Measurements from ENCODE around the gene GNAT1.

Gene GNAT1

DNA sequence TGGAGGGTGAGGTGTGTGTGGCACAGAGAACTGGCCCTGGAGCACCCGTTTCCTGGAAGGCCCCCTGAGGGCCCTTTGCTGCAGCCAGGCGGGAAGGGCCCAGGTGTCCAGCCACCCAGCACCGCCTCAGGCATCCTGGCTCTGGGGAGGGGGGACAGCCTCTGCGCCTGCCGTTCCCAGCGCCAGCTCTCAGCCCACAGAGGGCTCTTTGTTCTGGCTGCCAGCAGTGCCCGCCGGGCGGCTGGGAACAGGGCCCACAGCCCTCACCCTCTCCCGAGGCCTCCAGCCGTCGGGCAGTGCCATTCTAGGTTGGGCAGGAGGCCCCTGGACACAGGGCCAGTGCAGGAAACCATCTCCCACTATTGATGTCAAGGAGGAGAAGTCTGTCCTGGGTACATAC, 22.0 kb downstream of the GNAT1 start:
- H3K4me3 Mint-ChIP-seq: no peak overlapping the region
- H3K9me3 Mint-ChIP-seq: no peaks in the 10 kb centered on the region
- H3K36me3 Mint-ChIP-seq (ENCODE audit: low read depth): no peaks in the 10 kb centered on the region
- peaks cover 4% of the 10 kb centered on the region for H3K4me1 Mint-ChIP-seq
- TF ChIP-seq CTCF (IDR thresholded peaks at IDR 0.05; ENCODE audit: unreplicated experiment in 3 of 3): no peak
- no peak overlapping the region for H3K27ac Mint-ChIP-seq
- no peaks in the 10 kb centered on the region for H3K27me3 Mint-ChIP-seq (ENCODE audit: low read depth)

DNA sequence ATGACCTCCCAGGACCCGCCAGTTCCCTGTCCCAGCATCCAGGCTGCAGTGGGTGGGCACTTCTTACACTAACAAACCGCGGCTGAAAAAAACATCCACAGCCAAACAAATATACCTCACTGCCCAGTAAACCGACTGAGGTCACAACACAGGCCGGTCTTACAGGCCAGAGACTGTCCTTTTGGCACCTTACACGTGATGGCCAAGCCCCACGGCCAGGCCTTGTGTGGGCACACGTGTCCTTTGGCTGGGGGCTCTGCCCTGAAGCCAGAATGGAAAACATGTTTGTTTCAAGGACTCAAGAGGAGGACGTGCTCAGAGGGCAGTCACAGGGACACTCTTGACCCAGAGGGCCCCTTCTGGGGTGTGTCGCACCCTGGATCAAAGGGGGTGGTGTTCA, 23.4 kb downstream of the GNAT1 start:
- Mint-ChIP-seq H3K27ac (no peak overlapping the region), H3K36me3 (ENCODE audit: low read depth) (no peaks in the 10 kb centered on the region), H3K27me3 (ENCODE audit: low read depth) (peaks cover 4% of the 10 kb centered on the region), H3K4me3 (no peak overlapping the region), H3K9me3 (no peaks in the 10 kb centered on the region), H3K4me1 (peaks cover 8% of the 10 kb centered on the region)
- no peak for TF ChIP-seq CTCF (IDR thresholded peaks at IDR 0.05; ENCODE audit: unreplicated experiment in 3 of 3)

DNA sequence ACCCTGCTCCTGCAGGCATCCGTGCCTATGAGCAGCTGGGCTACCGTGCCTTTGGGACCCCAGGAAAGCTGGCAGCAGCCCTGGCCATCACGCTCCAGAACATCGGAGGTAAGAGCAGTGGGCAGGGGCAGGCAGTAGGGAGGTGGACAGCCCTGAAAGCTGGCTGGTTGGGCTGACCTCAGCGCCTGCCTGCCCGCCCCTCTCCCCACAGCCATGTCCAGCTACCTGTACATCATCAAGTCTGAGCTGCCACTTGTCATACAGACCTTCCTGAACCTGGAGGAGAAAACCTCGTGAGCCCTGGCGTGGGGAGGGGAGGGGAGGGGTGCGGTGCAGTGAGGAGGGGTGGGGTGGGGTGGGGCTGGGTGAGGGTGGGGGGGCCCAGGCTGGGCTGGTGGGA, 24.1 kb downstream of the GNAT1 start:
- Mint-ChIP-seq H3K4me3 (no peak overlapping the region), H3K9me3 (no peaks in the 10 kb centered on the region), H3K27me3 (ENCODE audit: low read depth) (peaks cover 4% of the 10 kb centered on the region), H3K4me1 (peaks cover 15% of the 10 kb centered on the region), H3K36me3 (ENCODE audit: low read depth) (no peaks in the 10 kb centered on the region), H3K27ac (no peak overlapping the region)
- TF ChIP-seq CTCF (IDR thresholded peaks at IDR 0.05; ENCODE audit: unreplicated experiment in 3 of 3): no peak

DNA sequence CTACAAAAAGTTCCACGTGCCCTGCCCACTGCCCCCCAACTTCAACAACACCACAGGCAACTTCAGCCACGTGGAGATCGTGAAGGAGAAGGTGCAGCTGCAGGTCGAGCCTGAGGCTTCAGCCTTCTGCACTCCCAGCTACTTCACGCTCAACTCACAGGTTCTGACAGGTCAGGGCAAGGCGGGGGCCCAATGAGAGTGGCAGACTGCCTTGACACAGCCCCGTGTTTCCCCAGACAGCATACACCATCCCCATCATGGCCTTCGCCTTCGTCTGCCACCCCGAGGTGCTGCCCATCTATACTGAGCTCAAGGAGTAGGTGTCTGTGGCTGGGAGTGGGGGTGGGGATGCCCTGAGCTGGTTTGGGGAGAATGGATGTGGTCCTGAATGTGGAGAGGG, 26.3 kb downstream of the GNAT1 start:
- no peak for TF ChIP-seq CTCF (IDR thresholded peaks at IDR 0.05; ENCODE audit: unreplicated experiment in 3 of 3)
- Mint-ChIP-seq H3K27me3 (ENCODE audit: low read depth) (peaks cover 4% of the 10 kb centered on the region), H3K36me3 (ENCODE audit: low read depth) (no peaks in the 10 kb centered on the region), H3K27ac (no peak overlapping the region), H3K4me1 (peaks cover 15% of the 10 kb centered on the region), H3K4me3 (no peak overlapping the region), H3K9me3 (no peaks in the 10 kb centered on the region)

GRCh38 chr3:50218448-50218847, 27.0 kb downstream of the GNAT1 start:
- H3K27me3 Mint-ChIP-seq (ENCODE audit: low read depth): peaks cover 7% of the 10 kb centered on the region
- no peaks in the 10 kb centered on the region for H3K36me3 Mint-ChIP-seq (ENCODE audit: low read depth)
- H3K4me1 Mint-ChIP-seq: peaks cover 15% of the 10 kb centered on the region
- H3K27ac Mint-ChIP-seq: no peak overlapping the region
- no peak overlapping the region for H3K4me3 Mint-ChIP-seq
- no peak for TF ChIP-seq CTCF (IDR thresholded peaks at IDR 0.05; ENCODE audit: unreplicated experiment in 3 of 3)
- H3K9me3 Mint-ChIP-seq: no peaks in the 10 kb centered on the region

- no peaks in the 10 kb centered on the region for H3K9me3 Mint-ChIP-seq
- H3K36me3 Mint-ChIP-seq (ENCODE audit: low read depth): no peaks in the 10 kb centered on the region
These were observed 27.9 kb downstream of the GNAT1 start for GRCh38 chr3:50219285-50219684.

More at GRCh38 chr3:50219285-50219684, 27.9 kb downstream of the GNAT1 start:
- TF ChIP-seq CTCF (IDR thresholded peaks at IDR 0.05; ENCODE audit: unreplicated experiment in 3 of 3): no peak
- peaks cover 15% of the 10 kb centered on the region for H3K4me1 Mint-ChIP-seq
- no peak overlapping the region for H3K27ac Mint-ChIP-seq
- H3K4me3 Mint-ChIP-seq: no peak overlapping the region
- H3K27me3 Mint-ChIP-seq (ENCODE audit: low read depth): peaks cover 12% of the 10 kb centered on the region
